Activated CD4-positive, alpha-beta T cell treated with anti-CD3 and anti-CD28 coated beads, Interleukin-2, amount 50 U/mL, for 16 hours (primary cell): ENCODE results near the gene MICALL2.

Experiments used
- DNase-seq: peaks from one replicate; pipeline ENCODE4 v3.0.0-alpha.2; 2020

MICALL2 gene

DNA sequence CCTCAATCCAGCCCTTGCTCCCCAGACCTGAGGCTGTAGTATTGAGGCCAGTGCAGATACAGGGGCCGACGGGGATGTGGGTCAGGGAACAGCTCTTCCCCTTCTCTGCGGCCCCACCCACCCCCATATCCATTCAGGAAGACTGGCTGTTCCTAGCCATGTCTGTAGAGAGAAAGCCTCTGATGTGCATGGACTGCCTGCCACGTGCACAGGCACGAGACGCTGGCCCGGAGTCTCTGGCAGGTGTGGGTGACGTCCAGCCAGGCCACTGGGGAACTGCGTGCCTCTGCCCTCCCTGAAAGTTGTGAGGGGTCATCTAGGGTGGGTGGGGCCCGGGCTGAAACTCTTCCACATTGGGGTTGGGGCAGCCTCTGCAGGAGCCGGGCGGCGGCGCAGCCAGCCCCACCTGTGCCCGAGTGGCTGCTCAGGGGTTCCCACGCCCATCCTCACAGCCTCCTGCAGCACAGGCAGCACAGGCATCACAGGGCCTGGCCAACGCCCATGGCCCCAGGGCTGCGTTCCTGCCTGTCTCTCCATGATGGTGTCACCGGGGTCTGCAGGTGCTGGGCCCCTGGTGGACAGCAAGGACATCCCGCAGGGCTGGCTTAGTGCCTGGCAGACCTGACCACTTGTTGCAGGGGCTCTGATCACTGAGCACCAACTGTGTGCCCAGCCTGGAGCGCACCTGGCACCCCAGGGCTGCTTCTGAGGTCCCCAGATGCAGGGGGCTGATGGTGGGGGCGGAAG lies 27.5 kb downstream of the MICALL2 start:
- DNase-seq: no peak

DNA sequence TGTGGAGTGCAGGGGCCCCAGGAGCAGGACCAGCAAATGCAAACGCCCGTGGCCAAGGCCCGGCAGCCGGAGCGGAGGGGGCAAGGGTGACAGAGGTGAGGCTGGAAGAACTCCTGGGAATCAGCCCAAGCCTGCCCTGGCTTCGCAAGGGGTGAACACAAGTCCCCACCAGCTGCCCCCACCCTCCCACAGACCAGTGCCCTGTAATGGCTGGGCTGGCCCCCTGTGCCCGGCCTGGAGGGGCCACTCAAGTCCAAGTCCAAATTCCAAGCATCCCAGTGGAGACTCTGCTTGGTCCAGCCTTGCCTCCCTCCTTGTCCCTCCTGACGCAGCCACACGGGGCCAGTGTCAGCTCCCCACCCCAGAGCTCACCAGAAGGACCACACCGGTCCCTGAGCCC lies 28.0 kb downstream of the MICALL2 start:
- no peak for DNase-seq

DNA sequence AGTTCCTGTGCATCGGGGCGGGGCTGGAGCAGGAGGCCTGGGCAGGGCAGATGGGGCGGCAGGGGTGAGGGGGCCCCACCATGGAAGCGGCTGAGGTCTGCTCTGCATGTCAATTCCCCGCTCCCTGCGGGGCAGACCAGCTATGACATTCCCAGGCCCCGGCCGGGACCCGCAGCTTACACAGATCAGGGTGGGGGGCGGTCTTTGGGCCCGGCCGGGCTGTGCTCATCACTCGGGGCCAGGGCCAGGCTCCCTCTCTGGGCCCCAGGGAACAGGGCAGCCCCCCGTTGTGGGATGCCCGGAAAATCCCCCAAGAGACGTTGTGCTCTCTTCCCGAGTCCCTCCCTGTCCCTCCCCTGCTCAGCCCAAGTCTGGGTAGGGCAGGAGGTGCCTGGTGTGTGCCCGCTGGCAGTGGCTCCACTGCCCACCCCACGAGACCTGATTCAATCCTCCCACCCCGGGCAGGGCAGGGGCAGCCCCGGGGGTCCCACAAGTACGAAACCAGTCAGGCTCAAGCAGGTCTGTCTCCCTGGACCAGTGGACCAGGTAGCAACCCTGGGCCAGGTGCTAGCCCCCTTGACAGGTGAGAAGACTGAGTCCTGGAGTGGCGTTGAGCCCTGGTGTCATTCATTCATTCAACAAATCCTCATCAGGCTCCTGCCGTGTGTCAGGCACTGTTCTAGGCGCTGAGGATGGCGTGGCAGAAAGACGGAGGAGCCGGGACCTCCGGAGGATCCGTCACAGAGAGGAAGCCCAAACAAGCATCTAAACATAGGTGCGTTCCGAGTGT lies 29.0 kb downstream of the MICALL2 start:
- no peak for DNase-seq

DNA sequence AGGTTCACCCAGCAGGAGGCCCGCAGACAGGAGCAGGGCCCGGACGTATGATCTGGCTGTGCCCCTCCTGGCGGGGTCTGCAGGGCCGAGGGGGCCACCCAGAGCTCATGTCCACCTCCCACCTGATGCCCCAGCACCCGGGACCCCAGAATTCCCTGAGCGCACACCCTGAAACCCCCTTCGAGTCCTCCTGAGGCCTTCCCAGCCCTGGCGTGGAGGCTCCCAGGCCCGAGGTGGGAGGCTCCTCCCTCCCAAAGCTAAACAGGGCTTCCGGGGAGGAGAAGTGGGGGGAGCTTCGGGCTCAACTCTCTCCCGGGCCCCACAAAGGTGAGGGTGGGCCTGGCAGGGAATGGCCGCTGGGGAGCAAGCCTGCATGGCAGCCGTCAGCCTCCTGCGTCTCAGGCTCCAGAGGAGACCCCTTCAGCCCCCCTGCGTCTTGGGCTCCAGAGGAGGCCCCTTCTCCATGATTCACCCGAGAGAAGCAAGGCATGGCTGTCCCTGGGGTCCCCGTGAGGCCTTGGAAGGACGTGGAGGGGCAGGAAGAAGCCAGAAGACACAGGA lies 30.2 kb downstream of the MICALL2 start:
- DNase-seq: no peak

DNA sequence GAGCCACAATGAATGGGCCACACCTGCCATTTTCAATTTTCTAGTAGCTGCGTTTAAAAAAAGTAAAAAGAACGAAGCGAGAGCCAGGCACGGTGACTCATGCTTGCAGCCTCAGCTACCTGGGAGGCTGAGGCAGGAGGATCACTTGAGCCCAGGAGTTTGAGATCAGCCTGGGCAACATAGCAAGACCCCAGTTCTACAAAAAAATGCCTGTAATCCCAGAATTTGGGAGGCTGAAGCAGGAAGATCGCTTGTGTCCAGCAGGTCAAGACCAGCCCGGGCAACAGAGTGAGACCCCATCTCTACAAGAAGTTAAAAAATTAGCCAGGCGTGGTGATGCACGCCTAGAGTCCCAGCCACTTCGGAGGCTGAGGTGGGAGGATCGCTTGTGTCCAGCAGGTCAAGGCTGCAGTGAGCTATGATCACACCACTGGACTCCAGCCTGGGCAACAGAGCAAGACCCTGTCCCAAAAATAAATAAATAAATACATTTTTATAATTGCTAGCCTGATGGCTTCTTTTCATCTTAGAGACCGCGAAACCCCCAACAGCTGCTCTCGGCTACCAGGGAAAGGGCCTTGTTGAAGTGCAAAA lies 32.1 kb downstream of the MICALL2 start:
- no peak for DNase-seq

DNA sequence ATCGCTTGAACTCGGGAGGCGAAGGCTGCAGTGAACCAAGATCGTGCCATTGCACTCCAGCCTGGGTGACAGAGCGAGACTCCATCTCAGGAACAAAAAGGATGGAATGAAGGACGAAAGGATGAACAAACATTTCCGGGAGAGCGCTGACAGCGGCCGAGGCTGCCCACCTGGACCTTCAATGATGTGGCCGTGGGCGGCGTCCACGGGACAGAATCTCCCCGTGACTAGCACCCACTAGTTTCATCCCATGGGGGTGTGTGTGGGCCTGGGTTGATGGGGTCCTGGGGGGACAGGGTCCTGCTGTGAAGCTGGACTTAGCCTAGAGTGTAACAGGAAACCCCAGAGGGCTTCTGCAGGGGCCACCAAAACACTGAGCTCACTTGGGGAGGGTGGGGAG lies 32.8 kb downstream of the MICALL2 start:
- DNase-seq: no peak

DNA sequence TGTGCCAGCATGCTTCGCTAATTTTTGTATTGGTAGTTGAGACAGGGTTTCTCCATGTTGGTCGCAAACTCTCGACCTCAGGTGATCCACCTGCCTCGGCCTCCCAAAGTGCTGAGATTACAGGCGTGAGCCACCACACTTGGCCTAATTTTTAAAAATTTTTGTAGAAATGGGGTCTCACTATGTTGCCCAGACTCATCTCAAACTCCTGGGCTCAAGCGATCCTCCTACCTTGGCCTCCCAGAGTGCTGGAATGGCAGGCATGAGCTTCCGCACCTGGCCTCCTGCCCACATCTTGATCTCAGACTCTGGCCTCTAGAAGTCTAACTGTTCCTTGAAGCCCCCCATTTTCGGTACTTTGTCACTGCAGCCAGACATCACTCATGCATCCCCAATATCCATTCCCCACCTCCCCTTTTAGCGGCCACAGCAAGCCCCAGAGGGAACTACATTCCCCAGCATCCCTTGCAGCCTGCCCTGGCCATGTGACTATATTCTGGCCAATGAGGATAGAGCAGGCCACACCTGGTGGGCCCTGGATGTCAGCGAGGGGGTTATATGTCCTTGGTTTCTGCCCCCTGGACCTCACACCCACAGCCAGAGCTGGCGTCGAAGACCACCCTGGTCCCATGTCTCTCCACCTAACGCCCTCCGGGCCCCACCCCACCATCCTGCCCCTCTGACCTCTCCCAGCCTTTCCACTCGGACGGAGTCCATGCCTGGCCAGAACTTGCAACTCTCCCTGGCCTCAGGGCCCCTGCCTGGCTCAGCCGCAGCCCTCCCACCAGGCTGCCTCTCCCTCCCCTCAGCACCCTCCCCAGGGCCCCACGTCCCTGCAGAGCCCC lies 33.8 kb downstream of the MICALL2 start:
- peak; percentile 21 for DNase-seq

DNA sequence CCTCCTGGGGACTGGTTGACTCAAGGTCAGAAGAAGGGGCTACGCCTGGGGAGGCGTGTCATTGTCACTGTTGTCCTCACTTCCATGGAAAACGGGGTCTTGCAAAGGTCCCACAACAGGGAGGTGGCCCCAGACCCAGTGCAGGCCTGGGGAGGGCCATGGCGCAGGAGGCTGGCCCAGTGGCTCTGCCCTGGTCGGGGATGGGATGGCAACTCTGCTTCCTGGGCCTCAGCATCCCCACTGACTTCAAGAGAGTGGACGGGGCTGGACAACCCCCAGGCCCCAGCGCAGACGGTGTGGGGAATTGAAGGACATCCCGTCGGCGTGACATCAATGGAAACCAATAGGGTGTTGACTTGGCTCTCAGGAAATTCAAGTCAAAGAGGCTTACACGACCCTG lies 35.2 kb downstream of the MICALL2 start:
- DNase-seq: no peak

DNA sequence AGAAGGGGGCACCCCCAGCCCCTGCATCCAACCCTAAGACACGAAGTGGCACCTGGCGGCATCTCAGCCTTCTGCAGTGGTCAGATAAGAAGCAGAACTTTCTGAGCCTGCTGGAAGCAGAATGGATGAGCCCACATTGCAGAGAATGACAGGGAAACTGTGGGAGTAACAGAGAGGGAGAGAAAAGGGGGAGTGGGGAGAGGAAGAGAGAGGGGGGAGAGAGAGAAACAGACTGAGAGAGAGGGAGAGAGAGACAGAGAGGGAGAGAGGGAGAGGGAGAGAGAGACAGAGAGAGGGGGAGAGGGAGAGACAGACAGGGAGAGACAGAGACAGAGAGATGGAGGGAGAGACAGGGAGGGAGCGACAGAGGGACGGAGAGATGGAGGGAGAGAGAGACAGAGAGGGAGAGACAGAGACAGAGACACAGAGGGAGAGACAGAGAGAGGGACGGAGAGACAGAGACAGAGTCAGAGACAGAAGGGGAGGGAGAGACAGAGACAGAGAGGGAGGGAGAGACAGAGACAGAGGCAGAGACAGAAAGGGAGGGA lies 35.9 kb downstream of the MICALL2 start:
- DNase-seq: no peak

DNA sequence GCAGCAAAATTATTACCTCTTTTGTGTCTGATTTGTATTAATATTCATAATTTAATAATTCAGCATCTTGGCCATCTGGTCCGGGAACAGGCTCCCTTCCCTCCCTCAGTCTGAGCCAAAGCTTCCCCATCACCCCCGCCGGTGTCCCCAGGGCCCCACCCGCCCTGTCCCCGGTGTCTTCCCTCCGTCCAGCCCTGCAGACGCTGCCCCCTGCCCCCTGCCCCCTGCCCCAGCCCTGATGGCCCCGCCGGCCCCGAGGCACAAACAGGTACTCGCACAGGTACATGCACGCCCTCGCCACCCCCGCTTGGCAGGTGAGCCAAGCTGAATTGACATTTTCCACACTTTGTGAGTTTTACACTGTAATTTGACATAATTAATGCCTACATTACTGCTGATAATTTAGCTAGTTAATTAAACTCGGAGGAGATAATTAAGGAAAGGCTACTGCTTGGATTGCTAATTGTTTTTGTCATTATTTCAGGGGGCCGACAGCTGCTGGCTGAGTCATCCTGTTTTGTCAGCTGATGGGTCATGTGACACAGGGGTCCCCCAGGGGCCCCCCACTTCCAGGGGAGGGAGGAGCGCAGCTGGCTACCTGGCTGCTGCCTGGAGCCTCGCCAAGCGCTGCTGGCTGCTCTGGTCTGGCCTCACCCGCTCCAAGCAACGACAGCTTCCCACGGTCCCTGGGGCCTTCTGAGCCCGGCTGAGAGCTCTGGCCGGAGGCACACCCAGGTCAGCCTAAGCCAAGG lies 36.6 kb downstream of the MICALL2 start:
- DNase-seq: no peak

DNA sequence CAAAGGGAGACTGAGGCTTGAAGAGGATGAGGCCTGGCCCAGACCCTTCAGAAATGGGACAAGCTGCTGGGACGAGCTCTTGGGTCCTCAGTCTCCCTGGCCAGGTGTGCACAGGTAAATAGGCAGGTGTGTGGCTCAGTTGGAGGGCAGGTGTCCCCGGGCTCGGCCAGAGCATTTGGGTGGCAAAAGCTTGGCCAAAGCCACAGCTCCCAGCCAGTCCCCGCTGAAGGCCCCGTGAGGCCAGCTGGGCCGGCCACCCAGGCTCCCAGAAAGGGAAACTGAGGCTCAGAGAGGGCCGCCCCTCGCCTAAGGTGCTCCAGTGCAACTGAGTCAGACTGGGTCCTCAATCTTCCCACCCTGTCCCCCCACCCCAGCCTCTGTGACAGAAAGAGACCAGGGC lies 37.3 kb downstream of the MICALL2 start:
- no peak for DNase-seq

DNA sequence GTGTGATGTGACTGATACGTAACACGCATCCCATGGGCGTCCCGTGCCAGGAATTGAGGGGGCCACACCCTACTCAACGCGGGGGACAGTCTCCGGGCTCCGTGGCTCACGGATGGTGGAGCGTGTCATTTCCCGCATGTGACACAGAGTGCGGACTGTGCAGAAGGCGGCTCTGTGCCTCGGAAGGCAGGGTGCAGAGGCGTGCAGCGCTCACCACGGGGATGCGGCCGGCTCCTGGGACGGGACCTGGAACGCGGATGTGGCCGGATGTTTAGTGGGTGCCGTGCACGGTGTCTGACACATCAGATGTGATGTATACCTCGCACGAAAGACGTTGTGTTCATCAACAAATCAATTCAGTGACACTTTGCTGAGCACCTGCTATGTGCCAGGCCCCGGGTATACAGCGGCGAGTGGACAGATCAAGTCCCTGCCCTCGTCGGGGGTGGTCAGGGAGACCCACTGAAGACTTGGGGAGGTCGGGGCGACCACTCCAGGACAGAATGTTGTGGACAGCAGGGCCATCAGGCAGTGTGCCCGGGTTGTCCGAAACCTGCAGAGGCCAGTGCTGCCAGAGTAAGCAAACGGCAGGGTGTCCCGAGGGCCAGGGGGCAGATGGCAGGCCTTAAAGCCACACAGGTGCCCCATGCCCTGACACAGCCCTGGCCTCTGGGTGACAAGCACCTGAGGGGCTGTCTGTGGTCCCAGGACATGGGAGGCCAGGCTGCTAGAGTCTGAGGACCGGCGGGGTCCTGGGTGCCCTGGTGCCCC lies 38.1 kb downstream of the MICALL2 start:
- DNase-seq: no peak

DNA sequence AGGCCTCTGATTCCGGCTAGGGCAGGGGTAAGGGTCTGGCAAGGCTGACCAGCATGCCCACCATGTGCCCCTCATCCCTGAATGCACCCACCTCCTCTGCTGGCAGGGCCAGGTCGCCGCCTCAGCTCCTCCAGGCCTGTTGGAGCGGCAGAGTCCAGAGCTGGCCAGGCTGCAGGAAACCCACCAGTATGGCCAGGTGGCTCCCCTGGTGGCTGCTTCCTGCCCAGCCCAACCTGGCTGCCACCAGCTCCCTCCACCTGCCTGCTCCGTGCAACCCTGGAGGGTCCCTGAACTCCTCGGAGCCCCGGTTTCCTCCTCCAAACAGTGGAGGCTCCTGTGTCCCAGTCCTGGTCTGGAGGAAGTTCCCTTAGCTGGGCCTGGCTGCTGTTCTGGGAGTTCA lies 39.6 kb downstream of the MICALL2 start:
- DNase-seq: no peak

DNA sequence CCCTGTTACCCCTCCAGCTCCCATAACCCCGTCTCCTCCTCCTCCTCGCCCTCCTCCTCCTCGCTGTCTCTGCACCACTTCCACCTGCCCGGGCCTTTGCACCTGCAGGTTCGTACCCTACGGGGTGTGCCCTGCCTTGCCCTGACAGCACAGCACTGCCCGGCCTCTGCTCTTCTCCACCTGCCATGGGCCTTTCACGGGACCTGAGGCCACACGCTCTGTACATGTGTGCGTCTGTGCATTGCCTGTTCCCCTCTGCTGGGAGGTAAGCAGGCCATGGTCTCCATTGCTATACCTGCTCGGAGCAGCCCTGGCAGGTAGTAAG lies 40.0 kb downstream of the MICALL2 start:
- DNase-seq: no peak

DNA sequence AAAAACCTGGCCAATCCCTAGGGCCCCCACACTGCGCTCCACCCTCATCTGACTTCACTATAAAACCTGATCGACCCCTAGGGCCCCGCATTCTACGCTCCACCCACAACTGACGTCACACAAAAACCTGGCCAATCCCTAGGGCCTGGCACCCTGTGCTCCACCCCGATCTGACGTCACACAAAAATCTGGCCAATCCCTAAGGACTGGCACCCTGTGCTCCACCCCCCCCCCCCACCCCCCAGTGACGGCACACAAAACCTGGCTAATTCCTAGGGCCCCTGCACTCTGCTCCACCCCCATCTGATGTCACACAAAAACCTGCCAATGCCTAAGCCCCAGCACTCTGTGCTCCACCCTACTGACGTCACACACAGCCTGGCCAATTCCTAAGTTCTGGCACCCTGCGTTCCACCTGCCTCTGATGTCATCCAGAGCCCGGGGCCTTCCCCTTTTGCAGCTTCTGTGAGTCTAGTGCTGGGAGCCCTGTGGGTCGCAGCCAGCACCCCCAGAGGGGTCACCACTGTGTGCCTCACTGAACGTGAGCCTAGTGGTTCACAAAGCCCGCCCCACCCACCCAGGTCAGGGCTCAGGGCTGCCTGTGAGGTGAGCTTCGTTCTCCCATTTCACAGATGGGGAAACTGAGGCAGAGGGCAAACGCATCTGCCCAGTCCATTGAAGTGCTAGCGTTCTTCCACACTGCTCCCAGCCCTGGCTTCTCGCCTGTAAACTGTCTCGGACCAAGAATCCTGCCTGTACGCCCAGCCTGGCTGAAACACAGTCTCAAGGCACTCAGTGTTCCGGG lies 40.6 kb downstream of the MICALL2 start:
- DNase-seq: peak; percentile 9

DNA sequence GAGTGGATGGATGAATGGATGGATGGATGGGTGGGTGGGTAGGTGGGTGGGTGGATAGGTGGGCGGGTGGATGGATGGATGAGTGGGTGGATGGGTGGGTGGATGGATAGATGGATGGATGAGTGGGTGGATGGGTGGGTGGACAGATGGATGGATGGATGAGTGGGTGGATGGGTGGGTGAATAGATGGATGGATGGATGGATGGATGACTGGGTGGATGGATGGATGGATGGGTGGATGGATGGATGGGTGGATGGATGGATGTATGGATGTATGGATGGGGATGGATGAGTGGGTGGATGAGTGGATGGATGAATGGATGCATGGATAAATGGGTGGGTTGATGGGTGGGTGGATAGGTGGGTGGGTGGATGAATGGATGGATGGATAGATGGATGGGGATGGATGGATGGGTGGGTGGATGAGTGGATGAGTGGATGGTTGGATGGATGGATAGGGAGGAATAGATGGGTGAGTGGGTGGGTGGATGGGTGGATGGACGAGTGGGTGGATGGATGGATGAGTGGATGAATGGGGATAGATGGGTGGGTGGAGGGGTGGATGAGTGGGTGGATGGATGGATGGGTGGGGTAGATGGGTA lies 43.8 kb downstream of the MICALL2 start:
- no peak for DNase-seq

DNA sequence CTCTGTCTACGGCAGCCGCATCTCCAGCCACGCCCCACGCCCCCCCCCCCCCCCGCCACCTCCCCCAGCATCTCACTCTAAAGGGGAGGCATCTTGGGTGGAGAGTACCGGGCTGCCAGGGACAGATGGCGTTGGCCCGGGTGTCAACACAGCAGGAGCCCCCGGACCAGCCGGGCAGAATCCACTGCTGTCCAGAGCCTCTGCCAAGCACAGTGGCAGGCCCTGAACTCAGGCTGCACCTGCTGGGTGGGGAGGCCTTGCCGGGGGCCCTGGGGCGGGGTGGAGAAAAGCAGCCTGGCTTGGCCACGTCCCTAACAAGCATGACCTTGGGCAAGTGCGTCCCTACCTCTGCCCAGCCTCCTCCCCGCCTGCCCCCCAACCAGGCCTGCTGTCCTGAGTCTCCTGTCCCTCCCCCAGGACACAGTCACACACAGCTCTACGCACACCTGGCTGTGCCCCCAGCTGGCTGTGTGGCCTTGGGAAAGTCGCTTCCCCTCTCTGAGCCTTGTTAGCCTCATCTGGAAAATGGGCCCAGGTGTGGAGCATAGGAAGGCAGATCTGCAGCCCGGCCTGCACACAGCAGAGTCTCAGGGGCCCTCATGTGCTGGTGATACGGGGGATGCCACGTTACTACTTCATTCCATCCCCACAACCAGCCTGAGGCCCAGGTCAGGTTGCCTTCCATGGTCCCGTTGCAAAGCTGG lies 45.2 kb downstream of the MICALL2 start:
- no peak for DNase-seq

DNA sequence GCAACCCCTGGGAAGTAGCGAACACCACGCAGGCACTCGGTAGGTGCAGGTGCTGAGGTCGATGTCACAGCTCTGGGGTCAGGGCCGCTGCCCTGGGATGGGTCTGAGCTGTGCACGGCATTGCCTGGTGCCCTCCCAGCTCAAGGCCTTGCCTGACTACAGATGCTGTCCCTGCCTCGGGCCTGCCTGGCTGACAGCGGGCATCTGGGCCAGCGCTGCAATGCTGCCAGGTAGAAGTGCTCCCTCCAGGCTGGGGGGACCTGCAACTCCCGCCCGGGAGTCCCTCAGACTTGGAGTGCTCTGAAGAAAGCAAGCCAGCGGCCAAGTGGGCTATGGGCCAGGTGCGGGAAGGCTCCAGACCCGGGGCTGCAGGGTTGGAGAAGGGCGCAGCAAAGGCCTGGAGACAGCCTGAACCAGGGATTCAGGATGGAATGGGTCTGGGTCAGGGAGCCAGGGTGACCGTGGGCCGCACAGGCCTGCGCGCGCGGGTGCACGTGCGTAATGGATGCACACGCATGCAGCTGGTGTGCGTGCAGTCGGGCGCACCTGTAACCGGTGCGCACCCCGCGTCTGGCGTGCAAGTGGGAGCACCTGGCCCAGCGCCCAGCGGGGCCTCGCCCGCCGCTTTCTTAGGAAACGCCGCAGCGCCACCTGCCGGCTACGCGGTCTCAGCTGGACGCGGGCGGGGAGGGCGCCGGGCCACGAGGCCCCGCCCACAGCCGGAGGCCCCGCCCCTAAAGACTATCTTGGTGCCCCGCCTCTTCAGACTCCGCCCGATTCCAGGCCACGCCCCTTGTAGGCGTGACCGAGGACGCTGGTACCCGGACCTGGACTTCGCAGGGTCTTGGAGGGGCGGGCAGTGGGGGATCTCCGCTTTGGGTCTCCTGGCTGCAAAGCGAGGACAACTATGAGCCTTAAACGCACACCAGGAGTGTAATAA lies 46.7 kb downstream of the MICALL2 start:
- peak; percentile 89 for DNase-seq
